ENCODE measurements around the gene C21orf58. TPM values are rescaled to one million over a fixed set of nuclear protein-coding genes. Genes with fewer than 3 reads are reported as not detected.

C21orf58 gene
- total RNA-seq, 6 experiments from 2014 or later: 1.00 to 2.4 (median 1.4) TPM

DNA sequence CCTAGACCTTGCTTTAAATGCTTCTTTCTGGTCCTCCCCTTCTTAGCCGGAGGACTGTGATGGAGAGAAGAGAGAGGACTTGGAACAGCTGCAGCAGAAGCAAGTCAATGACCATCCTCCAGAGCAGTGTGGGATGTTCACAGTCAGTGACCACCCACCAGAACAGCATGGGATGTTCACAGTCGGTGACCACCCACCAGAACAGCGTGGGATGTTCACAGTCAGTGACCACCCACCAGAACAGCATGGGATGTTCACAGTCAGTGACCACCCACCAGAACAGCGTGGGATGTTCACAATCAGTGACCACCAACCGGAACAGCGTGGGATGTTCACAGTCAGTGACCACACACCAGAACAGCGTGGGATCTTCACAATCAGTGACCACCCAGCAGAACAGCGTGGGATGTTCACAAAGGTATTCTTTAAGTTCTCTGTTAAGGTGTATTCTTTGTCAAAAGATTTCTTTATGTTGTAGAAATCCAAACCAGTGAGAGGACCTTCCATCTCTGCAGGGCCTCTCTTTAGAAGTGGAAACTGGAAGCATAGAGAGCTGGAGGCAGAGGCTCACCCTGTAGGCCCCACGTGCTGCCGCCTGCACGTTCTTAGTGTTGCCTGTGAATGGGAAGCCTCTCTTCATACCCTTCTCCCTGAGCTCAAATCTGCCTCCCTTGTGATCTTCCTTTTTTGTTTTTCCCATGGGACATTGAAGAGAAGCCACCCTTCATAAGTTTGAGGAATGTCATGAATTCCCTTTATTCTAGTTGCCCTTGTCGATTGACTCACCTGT lies 10.9 kb upstream of the C21orf58 start:
- Histone ChIP-seq H3K27ac (no peak overlapping the region), H3K27me3 (no peaks in the 10 kb centered on the region), H3K4me1 (no peaks in the 10 kb centered on the region), H3K4me3 (no peak overlapping the region), H3K36me3 (peaks cover 0 to 40% (median 6%) of the 10 kb centered on the region in 4 donors), H3K9me3 (no peaks in the 10 kb centered on the region)
- DNase-seq (no peak), ATAC-seq (no peak)
- TF ChIP-seq POLR2A (IDR thresholded peaks at IDR 0.05): no peak
- TF ChIP-seq, protein P1, sequence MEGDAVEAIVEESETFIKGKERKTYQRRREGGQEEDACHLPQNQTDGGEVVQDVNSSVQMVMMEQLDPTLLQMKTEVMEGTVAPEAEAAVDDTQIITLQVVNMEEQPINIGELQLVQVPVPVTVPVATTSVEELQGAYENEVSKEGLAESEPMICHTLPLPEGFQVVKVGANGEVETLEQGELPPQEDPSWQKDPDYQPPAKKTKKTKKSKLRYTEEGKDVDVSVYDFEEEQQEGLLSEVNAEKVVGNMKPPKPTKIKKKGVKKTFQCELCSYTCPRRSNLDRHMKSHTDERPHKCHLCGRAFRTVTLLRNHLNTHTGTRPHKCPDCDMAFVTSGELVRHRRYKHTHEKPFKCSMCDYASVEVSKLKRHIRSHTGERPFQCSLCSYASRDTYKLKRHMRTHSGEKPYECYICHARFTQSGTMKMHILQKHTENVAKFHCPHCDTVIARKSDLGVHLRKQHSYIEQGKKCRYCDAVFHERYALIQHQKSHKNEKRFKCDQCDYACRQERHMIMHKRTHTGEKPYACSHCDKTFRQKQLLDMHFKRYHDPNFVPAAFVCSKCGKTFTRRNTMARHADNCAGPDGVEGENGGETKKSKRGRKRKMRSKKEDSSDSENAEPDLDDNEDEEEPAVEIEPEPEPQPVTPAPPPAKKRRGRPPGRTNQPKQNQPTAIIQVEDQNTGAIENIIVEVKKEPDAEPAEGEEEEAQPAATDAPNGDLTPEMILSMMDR (IDR thresholded peaks at IDR 0.05): no peak
- intact Hi-C loops (cut with DNase I): no loop called here
- WGBS (ENCODE audit: insufficient coverage, low coverage, low lambda C conversion rate, missing lambda C conversion rate): 100% methylated on average over 1 of the region's 12 CpGs

DNA sequence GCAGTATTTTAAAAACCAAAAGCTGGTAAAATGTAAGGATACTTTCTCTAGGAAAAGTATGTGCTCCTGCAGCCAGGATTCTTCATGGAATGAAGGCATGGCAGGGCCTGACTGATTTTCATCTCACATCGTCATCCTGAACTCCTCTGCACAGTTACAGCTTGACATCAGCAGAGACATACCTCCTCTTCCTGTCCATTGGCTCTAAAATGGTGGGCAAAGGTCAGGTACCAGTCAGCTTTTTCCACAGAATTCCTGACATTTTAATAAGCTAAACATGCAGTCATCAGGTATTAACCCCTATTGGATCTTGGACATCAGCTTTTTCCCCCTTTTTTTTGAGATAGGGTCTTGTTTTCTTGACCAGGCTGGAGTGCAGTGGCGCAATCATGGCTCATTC lies 6.1 kb upstream of the C21orf58 start:
- TF ChIP-seq, protein P1 (IDR thresholded peaks at IDR 0.05): no peak
- no peak for TF ChIP-seq POLR2A (IDR thresholded peaks at IDR 0.05)
- H3K4me3 ChIP-seq: no peak overlapping the region
- H3K27ac ChIP-seq: no peak overlapping the region
- no peaks in the 10 kb centered on the region for H3K9me3 ChIP-seq
- no peaks in the 10 kb centered on the region for H3K27me3 ChIP-seq
- intact Hi-C loops (cut with DNase I): no loop called here
- ATAC-seq: no peak
- peaks cover 0 to 22% (median 0%) of the 10 kb centered on the region in 4 donors for H3K36me3 ChIP-seq
- no peak for DNase-seq
- H3K4me1 ChIP-seq: peaks cover 0 to 7% (median 3%) of the 10 kb centered on the region in 4 donors
- 85% methylated on average over 2 of the region's 2 CpGs for WGBS (ENCODE audit: insufficient coverage, low coverage, low lambda C conversion rate, missing lambda C conversion rate)

DNA sequence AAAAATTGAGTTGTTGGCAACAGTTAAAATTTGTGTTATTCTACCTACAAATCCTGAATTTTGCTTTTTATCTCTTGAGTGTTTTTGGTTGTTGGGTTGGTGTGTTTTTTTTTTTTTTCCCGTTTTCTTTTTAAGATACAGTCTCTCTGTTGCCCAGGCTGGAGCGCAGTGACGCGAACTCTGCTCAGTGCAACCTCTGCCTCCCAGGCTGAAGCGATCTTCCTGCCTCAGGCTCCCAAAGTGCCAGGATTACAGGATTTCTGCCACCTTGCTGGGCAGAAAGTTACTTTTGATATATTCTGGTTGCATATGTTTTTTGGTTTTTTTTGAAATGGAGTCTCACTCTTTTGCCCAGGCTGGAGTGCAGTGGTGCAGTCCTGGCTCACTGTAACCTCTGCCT lies 4.5 kb upstream of the C21orf58 start:
- no peak overlapping the region for H3K27ac ChIP-seq
- peaks cover 0 to 7% (median 3%) of the 10 kb centered on the region in 4 donors for H3K4me1 ChIP-seq
- WGBS (ENCODE audit: insufficient coverage, low coverage, low lambda C conversion rate, missing lambda C conversion rate): 81% methylated on average over 5 of the region's 5 CpGs
- no peak overlapping the region for H3K4me3 ChIP-seq
- intact Hi-C loops (cut with DNase I): no loop called here
- no peaks in the 10 kb centered on the region for H3K9me3 ChIP-seq
- TF ChIP-seq POLR2A (IDR thresholded peaks at IDR 0.05): no peak
- TF ChIP-seq, protein P1 (IDR thresholded peaks at IDR 0.05): no peak
- peaks cover 0 to 19% (median 0%) of the 10 kb centered on the region in 4 donors for H3K36me3 ChIP-seq
- ATAC-seq (no peak), DNase-seq (no peak)
- no peaks in the 10 kb centered on the region for H3K27me3 ChIP-seq

DNA sequence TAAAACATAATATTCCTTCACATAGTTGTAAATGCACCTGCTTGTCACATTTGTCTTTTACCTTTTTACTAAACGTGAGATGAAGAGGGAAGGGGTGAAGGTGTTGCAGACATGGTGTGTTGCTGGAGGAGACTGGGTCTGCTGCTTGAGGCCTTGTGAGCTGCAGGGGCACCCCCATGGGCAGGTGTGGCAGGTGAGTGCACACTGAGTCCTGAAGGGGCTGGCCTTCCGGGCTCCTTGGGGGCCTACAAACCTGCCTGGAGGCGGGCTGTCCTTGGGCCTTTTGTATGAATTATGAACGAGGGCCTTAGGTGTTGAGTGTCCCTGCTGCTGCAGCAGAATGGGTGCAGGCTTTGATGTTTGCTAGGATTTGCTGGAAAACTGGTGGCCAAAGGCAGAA lies 4.0 kb upstream of the C21orf58 start:
- WGBS (ENCODE audit: insufficient coverage, low coverage, low lambda C conversion rate, missing lambda C conversion rate): 75% methylated on average over 4 of the region's 4 CpGs
- H3K4me1 ChIP-seq: peaks cover 0 to 12% (median 5%) of the 10 kb centered on the region in 4 donors
- no peak for ATAC-seq

More for the DNA sequence above, 4.0 kb upstream of the C21orf58 start:
- Histone ChIP-seq H3K27me3 (no peaks in the 10 kb centered on the region), H3K9me3 (no peaks in the 10 kb centered on the region), H3K4me3 (no peak overlapping the region), H3K27ac (no peak overlapping the region), H3K36me3 (peaks cover 0 to 19% (median 0%) of the 10 kb centered on the region in 4 donors)
- no peak for TF ChIP-seq POLR2A (IDR thresholded peaks at IDR 0.05)
- TF ChIP-seq, protein P1 (IDR thresholded peaks at IDR 0.05): no peak
- no peak for DNase-seq
- intact Hi-C loops (cut with DNase I): no loop called here
